Measurements from ENCODE around the gene PPP2R3A.

DNA sequence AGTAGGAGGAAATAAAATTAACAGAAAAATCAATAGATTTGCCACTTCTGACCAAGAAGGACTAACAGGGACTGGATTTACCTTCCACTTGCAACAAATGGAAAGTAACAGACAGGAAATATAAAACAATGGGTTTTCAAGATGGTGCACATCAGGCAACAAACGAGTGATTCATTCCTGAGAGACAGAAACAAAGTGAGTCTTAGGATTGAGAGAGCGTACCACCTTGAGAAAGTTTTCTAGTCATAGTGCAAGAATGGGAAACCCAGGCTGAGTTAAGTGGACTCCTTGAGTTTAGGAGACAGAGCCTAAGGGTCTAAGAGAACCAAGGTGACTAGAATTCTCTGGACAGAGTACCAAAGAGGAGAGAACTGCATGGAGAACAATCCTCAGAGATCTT is 101.7 kb downstream of the PPP2R3A start:
- TF ChIP-seq, protein P1, sequence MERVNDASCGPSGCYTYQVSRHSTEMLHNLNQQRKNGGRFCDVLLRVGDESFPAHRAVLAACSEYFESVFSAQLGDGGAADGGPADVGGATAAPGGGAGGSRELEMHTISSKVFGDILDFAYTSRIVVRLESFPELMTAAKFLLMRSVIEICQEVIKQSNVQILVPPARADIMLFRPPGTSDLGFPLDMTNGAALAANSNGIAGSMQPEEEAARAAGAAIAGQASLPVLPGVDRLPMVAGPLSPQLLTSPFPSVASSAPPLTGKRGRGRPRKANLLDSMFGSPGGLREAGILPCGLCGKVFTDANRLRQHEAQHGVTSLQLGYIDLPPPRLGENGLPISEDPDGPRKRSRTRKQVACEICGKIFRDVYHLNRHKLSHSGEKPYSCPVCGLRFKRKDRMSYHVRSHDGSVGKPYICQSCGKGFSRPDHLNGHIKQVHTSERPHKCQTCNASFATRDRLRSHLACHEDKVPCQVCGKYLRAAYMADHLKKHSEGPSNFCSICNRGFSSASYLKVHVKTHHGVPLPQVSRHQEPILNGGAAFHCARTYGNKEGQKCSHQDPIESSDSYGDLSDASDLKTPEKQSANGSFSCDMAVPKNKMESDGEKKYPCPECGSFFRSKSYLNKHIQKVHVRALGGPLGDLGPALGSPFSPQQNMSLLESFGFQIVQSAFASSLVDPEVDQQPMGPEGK (CRISPR knock-in tag; IDR thresholded peaks at IDR 0.05; ENCODE audit: borderline replicate concordance), result no peak
- TF ChIP-seq, protein P2, sequence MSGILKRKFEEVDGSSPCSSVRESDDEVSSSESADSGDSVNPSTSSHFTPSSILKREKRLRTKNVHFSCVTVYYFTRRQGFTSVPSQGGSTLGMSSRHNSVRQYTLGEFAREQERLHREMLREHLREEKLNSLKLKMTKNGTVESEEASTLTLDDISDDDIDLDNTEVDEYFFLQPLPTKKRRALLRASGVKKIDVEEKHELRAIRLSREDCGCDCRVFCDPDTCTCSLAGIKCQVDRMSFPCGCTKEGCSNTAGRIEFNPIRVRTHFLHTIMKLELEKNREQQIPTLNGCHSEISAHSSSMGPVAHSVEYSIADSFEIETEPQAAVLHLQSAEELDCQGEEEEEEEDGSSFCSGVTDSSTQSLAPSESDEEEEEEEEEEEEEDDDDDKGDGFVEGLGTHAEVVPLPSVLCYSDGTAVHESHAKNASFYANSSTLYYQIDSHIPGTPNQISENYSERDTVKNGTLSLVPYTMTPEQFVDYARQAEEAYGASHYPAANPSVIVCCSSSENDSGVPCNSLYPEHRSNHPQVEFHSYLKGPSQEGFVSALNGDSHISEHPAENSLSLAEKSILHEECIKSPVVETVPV (CRISPR knock-in tag; IDR thresholded peaks at IDR 0.05), result no peak
- TF ChIP-seq, protein P3, sequence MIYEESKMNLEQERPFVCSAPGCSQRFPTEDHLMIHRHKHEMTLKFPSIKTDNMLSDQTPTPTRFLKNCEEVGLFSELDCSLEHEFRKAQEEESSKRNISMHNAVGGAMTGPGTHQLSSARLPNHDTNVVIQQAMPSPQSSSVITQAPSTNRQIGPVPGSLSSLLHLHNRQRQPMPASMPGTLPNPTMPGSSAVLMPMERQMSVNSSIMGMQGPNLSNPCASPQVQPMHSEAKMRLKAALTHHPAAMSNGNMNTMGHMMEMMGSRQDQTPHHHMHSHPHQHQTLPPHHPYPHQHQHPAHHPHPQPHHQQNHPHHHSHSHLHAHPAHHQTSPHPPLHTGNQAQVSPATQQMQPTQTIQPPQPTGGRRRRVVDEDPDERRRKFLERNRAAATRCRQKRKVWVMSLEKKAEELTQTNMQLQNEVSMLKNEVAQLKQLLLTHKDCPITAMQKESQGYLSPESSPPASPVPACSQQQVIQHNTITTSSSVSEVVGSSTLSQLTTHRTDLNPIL (CRISPR knock-in tag; IDR thresholded peaks at IDR 0.05; ENCODE audit: low read depth), result no peak
- TF ChIP-seq RARB (CRISPR knock-in tag; IDR thresholded peaks at IDR 0.05), result no peak
- no peak for TF ChIP-seq ZNF8 (CRISPR knock-in tag; IDR thresholded peaks at IDR 0.05)
- TF ChIP-seq ARNTL (CRISPR knock-in tag; IDR thresholded peaks at IDR 0.05; ENCODE audit: borderline replicate concordance, low read depth), result no peak
- TF ChIP-seq ZNF70 (CRISPR knock-in tag; IDR thresholded peaks at IDR 0.05), result no peak
- no peak for TF ChIP-seq GLIS3 (CRISPR knock-in tag; IDR thresholded peaks at IDR 0.05)
- no peak for TF ChIP-seq PPARA (CRISPR knock-in tag; IDR thresholded peaks at IDR 0.05; ENCODE audit: borderline replicate concordance)
- TF ChIP-seq TOX (CRISPR knock-in tag; IDR thresholded peaks at IDR 0.05; ENCODE audit: borderline replicate concordance), result no peak
- TF ChIP-seq ISL1 (CRISPR knock-in tag; IDR thresholded peaks at IDR 0.05), result no peak
- no peak for TF ChIP-seq OSR1 (CRISPR knock-in tag; IDR thresholded peaks at IDR 0.05)

Measured in SK-N-SH treated with all-trans-retinoic acid at 6 μM for 48 hours (cell line).